PC-9 (cell line): Measurements from ENCODE around the gene UNC5B. TPM values are rescaled to one million over a fixed set of nuclear protein-coding genes. Genes with fewer than 3 reads are reported as not detected.
"Not testable (repeated sequence)": the region's sequence is repeated elsewhere in the genome, so short reads cannot be mapped to it uniquely, and the experiment has no call there.

Experiments used
- BruUV-seq: library from RNA; stranded (reverse); fragments of 400-500 nt; replicated peaks from 2 replicates; lab custom pipeline; 2021; lab: Mats Ljungman, UMichigan
- CTCF ChIA-PET: fragments of 300-600 bp; sonication (Branson Sonifier 250); formaldehyde crosslinking; loops from one replicate; lab custom pipeline; 2022; ENCODE audit warnings: antibody characterized with exemption; lab: Charles Lee
- POLR2A ChIA-PET: fragments of 300-600 bp; sonication (Branson Sonifier 250); formaldehyde crosslinking; loops from one replicate; lab custom pipeline; 2022; ENCODE audit warnings: antibody characterized with exemption; ENCODE audit not compliant: unreplicated experiment; lab: Charles Lee
- DNase-seq, 2 experiments: peaks; one replicate each; pipeline versions ENCODE4 v3.0.0 to v3.0.0-alpha.2; 2015 to 2022; ENCODE audit warnings: mixed read lengths in 1 of 2
- H2AFZ ChIP-seq: fragments of 200-600 bp; sonication (generic); 2 replicates; pipeline ENCODE4 v1.8.1; 2017; ENCODE audit warnings: antibody characterized with exemption
- H3F3A ChIP-seq: fragments of 200-600 bp; sonication (generic); 2 replicates; pipeline ENCODE4 v1.8.1; 2017; ENCODE audit warnings: antibody characterized with exemption, mild to moderate bottlenecking, low read depth; ENCODE audit not compliant: insufficient read depth
- H3K27ac ChIP-seq: fragments of 200-600 bp; sonication (generic); 2 replicates; pipeline ENCODE4 v1.6.1; 2016; ENCODE audit warnings: mixed run types
- H3K27me3 ChIP-seq: fragments of 200-600 bp; sonication (generic); 2 replicates; pipeline ENCODE4 v1.6.1; 2016; ENCODE audit warnings: low read depth, mixed run types; ENCODE audit not compliant: insufficient read depth
- H3K36me3 ChIP-seq: fragments of 200-600 bp; sonication (generic); 2 replicates; pipeline ENCODE4 v1.6.1; 2016; ENCODE audit warnings: low read depth, mixed run types
- H3K4me1 ChIP-seq: fragments of 200-600 bp; sonication (generic); replicated peaks from 2 replicates; pipeline ENCODE4 v1.6.1; 2016; ENCODE audit warnings: mixed run types; ENCODE audit not compliant: insufficient read depth
- H3K4me2 ChIP-seq: fragments of 200-600 bp; sonication (generic); 2 replicates; pipeline ENCODE4 v1.6.1; 2017; ENCODE audit warnings: mixed run types
- H3K4me3 ChIP-seq: fragments of 200-600 bp; sonication (generic); 2 replicates; pipeline ENCODE4 v1.6.1; 2016; ENCODE audit warnings: mixed run types
- H3K79me2 ChIP-seq: fragments of 200-600 bp; sonication (generic); 2 replicates; pipeline ENCODE4 v1.6.1; 2017; ENCODE audit warnings: low read depth, mixed run types
- H3K9me2 ChIP-seq: fragments of 200-600 bp; sonication (generic); 2 replicates; pipeline ENCODE4 v1.8.1; 2017; ENCODE audit warnings: mild to moderate bottlenecking; ENCODE audit not compliant: insufficient read depth
- H3K9me3 ChIP-seq: fragments of 200-600 bp; sonication (generic); 2 replicates; pipeline ENCODE4 v1.8.1; 2016; ENCODE audit warnings: low read depth; ENCODE audit not compliant: insufficient read depth
- H4K20me1 ChIP-seq: fragments of 200-600 bp; sonication (generic); 2 replicates; pipeline ENCODE4 v1.8.1; 2017; ENCODE audit not compliant: insufficient read depth
- EZH2 ChIP-seq: fragments of 200-600 bp; sonication (generic); IDR thresholded peaks from 2 replicates; pipeline ENCODE4 v1.8.0; 2017; ENCODE audit warnings: antibody characterized with exemption, low read depth
- intact Hi-C: fragments of 100-400 bp; cut with micrococcal nuclease; formaldehyde crosslinking; loops from one replicate; pipeline ENCODE4 v1.10.0; 2022; ENCODE audit not compliant: unreplicated experiment
- total RNA-seq: library from RNA; stranded (reverse); gene quantifications from 2 replicates; pipeline ENCODE4 v1.2.3, GENCODE V29; 2021
- TF ChIP-seq, protein P1 (sequence below): fragments of 200-600 bp; sonication (generic); conservative IDR thresholded peaks from 2 replicates; pipeline ENCODE4 v1.6.1; 2017; ENCODE audit warnings: mixed run types, antibody characterized with exemption, mild to moderate bottlenecking, moderate library complexity

UNC5B gene
- total RNA-seq, 1 experiment from 2014 or later: 1.7 TPM

DNA sequence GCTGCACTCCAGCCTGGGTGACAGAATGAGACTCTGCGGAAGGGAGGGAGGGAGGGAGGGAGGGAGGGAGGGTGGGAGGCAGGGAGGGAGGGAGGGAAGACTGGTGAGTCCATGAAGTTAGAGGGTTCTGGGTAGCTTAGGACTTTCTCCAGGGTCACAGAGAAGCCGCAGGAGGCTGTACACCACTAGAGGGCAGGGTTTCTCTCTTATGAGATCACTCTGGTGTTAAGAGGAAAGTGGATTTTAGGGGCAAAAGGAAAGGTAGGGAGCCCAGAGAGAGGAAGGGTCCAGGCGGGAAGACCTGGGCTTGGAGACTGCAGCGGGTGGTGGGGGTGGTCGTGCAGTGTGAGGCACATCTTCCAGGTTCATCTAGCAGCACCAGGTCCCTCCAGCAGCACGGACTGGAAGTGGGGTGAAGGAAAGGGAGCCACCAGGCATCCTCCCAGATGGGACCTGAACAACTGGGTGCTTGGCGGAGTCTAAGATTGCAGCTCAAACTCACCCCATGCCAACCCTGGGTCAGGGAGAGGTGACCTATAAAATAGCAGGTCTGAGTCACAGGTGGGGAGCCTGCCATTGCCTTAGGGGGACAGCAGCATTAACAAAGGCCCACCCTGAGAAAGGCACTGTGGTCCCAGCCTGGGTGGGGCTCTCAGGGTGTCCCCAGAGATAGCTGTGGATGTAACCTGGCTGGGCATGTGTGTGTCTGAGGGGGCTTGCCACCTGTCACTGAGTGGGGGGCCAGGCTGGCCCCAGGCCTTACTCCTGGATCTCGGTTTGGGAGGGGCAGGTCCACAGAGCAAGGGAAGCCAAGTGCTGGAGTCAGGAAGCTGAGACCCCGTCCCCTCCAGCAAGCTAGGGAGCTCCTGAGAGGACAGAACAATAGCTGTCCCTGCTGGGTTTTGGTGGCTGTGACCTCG lies 58.2 kb downstream of the UNC5B start:
- Histone ChIP-seq H3K4me1 (peaks cover 6% of the 10 kb centered on the region), H3K9me2 (no peaks in the 10 kb centered on the region), H3K9me3 (no peaks in the 10 kb centered on the region), H4K20me1 (no peaks in the 10 kb centered on the region), H3K4me2 (no peak overlapping the region), H2AFZ (no peak overlapping the region), H3K4me3 (no peak overlapping the region), H3F3A (0 out of 2 replicates have a peak, but pooled peaks cover 5% of the 10 kb centered on the region), H3K36me3 (no peaks in the 10 kb centered on the region), H3K27me3 (no peaks in the 10 kb centered on the region), H3K79me2 (no peaks in the 10 kb centered on the region), H3K27ac (no peak overlapping the region)
- no TSS peak for BruUV-seq
- ChIA-PET CTCF (interaction anchor here (0.5 to 1.5 kb wide), 12 partner anchors 12 to 1413 kb away, joined by 3 to 16 read pairs (median 4); no protein-coding TSS in a partner anchor), POLR2A (interaction anchor here (0.6 kb wide), 3 partner anchors 59 to 580 kb away, joined by 3 to 7 read pairs (median 5); no protein-coding TSS in a partner anchor)
- intact Hi-C loops: loop anchor here (1.0 to 5.0 kb wide), 3 partner anchors 57 to 368 kb away; no protein-coding TSS in a partner anchor
- TF ChIP-seq EZH2: no peak
- TF ChIP-seq, protein P1, sequence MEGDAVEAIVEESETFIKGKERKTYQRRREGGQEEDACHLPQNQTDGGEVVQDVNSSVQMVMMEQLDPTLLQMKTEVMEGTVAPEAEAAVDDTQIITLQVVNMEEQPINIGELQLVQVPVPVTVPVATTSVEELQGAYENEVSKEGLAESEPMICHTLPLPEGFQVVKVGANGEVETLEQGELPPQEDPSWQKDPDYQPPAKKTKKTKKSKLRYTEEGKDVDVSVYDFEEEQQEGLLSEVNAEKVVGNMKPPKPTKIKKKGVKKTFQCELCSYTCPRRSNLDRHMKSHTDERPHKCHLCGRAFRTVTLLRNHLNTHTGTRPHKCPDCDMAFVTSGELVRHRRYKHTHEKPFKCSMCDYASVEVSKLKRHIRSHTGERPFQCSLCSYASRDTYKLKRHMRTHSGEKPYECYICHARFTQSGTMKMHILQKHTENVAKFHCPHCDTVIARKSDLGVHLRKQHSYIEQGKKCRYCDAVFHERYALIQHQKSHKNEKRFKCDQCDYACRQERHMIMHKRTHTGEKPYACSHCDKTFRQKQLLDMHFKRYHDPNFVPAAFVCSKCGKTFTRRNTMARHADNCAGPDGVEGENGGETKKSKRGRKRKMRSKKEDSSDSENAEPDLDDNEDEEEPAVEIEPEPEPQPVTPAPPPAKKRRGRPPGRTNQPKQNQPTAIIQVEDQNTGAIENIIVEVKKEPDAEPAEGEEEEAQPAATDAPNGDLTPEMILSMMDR: peak; percentile 76
- peak in 1 of 2 experiments; percentile 56 for DNase-seq

DNA sequence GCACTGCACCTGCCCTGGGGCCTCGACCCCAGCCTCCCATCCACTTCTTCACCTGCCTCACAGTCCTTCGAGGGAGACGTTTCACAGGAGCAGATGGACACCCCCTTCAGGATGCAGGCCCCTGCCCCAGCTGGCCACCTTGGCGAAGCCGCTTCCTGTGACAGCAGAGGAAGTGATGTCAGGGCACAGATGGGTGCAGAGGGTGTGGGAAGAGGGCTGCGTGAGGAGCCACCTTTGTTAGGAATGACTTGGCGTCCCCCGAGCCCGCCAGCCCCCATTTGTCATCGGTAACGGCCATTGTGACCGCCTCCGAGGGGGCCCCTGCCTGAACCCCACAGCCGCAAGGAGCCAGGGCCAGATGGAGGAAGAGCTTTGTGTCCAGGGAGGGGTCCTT lies 59.3 kb downstream of the UNC5B start:
- Histone ChIP-seq H3K79me2 (no peaks in the 10 kb centered on the region), H4K20me1 (no peaks in the 10 kb centered on the region), H3K4me1 (peaks cover 6% of the 10 kb centered on the region), H3K4me2 (no peak overlapping the region), H3F3A (0 out of 2 replicates have a peak, but pooled peaks cover 5% of the 10 kb centered on the region), H3K36me3 (no peaks in the 10 kb centered on the region), H3K9me3 (no peaks in the 10 kb centered on the region), H3K9me2 (no peaks in the 10 kb centered on the region), H3K27me3 (no peaks in the 10 kb centered on the region), H3K4me3 (no peak overlapping the region), H3K27ac (no peak overlapping the region), H2AFZ (no peak overlapping the region)
- TF ChIP-seq EZH2: no peak
- TF ChIP-seq, protein P1: no peak
- BruUV-seq: no TSS peak
- POLR2A ChIA-PET: no interaction called here
- intact Hi-C loops: loop anchor here (5.0 kb wide), 2 partner anchors 349 to 369 kb away; no protein-coding TSS in a partner anchor
- CTCF ChIA-PET: no interaction called here
- DNase-seq: no peak

DNA sequence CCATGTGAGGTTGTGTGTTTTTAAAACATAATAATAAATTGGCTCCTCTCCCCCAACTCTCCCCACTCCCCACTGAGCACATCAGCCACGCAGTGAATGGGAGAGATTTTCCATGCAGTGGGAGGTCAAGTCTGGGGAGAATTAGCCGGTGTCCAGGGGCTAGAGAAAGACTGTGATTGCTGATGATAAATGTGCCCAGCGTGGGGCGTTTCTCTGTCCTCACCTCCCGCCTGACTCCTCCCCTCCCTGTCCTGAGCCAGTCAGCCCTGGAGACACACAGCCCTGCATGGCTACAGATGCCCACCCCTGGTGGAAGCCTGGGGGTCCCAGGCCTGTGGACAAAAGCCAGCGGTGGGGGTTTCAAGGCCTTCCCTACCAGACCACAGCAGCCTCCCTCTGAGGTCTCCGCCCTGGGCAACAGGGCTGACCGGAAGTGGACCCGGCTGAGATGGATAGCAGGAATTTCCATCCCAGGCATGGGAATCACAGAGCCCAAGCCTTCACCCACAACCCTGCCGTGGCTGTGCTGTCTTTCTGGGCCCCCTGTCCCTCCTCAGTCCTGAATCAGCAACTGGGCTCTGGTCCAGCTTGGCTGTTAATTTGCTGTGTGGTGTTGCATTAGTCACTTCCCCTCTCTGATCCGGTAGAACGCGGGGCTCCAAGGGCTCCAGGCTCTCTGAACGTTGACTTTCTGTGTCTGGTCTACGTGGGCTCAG lies 59.8 kb downstream of the UNC5B start:
- no peaks in the 10 kb centered on the region for H3K9me2 ChIP-seq
- POLR2A ChIA-PET: no interaction called here
- 0 out of 2 replicates have a peak, but pooled peaks cover 5% of the 10 kb centered on the region for H3F3A ChIP-seq
- DNase-seq: no peak
- BruUV-seq: no TSS peak
- intact Hi-C loops: loop anchor here (5.0 kb wide), 2 partner anchors 350 to 370 kb away; no protein-coding TSS in a partner anchor
- CTCF ChIA-PET: no interaction called here
- H3K4me2 ChIP-seq: no peak overlapping the region
- H3K4me3 ChIP-seq: no peak overlapping the region
- H3K36me3 ChIP-seq: no peaks in the 10 kb centered on the region
- H3K79me2 ChIP-seq: no peaks in the 10 kb centered on the region
- no peak overlapping the region for H3K27ac ChIP-seq
- peaks cover 6% of the 10 kb centered on the region for H3K4me1 ChIP-seq
- H2AFZ ChIP-seq: no peak overlapping the region
- no peaks in the 10 kb centered on the region for H3K27me3 ChIP-seq
- no peaks in the 10 kb centered on the region for H4K20me1 ChIP-seq
- TF ChIP-seq, protein P1: no peak
- TF ChIP-seq EZH2: no peak
- no peaks in the 10 kb centered on the region for H3K9me3 ChIP-seq

DNA sequence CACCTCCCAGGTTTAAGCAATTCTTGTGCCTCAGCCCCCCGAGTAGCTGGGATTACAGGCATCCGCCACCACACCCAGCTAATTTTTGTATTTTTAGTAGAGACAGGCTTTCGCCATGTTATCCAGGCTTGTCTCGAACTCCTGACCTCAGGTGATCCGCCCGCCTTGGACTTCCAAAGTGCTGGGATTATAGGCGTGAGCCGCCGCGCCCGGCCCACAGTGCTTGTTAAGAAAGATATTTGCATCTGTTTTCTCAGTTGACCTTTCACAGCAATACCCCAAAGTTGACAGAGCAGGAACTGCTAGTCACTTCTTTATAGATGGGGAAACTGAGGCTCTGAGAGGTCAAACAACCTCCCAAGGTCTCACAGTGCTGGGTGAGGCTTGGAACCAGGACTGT lies 60.6 kb downstream of the UNC5B start:
- H3K4me1 ChIP-seq, POLR2A ChIA-PET, CTCF ChIA-PET, DNase-seq, H3K9me2 ChIP-seq, H3K9me3 ChIP-seq, H3K27me3 ChIP-seq, BruUV-seq, H3F3A ChIP-seq, H2AFZ ChIP-seq, H4K20me1 ChIP-seq, H3K4me2 ChIP-seq, H3K79me2 ChIP-seq, H3K36me3 ChIP-seq, H3K27ac ChIP-seq, H3K4me3 ChIP-seq: not testable (repeated sequence)
- intact Hi-C loops: loop anchor here (5.0 kb wide), 2 partner anchors 351 to 371 kb away; no protein-coding TSS in a partner anchor
